HG03066 (cell line): ENCODE results near the gene RAB4A.
"Not testable (repeated sequence)": the region's sequence is repeated elsewhere in the genome, so short reads cannot be mapped to it uniquely, and the experiment has no call there.

ENCODE experiments used
- ATAC-seq: cut with Tn5 transposase; IDR thresholded peaks from one replicate; pipeline ENCODE4 v1.9.1; 2021; ENCODE audit warnings: low read depth; ENCODE audit not compliant: unreplicated experiment

Gene RAB4A

GRCh38 chr1:229271448-229272159, 693 bp downstream of the RAB4A start:
- peak; percentile 53 for ATAC-seq

GRCh38 chr1:229272164-229273158, 1.6 kb downstream of the RAB4A start:
- ATAC-seq: no peak

- ATAC-seq: no peak
Observed at GRCh38 chr1:229273507-229274232, 2.8 kb downstream of the RAB4A start.

GRCh38 chr1:229275005-229275404, 4.1 kb downstream of the RAB4A start:
- ATAC-seq: no peak

- no peak for ATAC-seq
Observed at GRCh38 chr1:229278120-229278741, 7.3 kb downstream of the RAB4A start.

- no peak for ATAC-seq
Observed at GRCh38 chr1:229279242-229279641, 8.3 kb downstream of the RAB4A start.

- no peak for ATAC-seq
Observed at GRCh38 chr1:229280037-229280828, 9.3 kb downstream of the RAB4A start.

GRCh38 chr1:229280921-229281320, 10.0 kb downstream of the RAB4A start:
- ATAC-seq: no peak

- no peak for ATAC-seq
Observed at GRCh38 chr1:229281339-229281926, 10.5 kb downstream of the RAB4A start.

GRCh38 chr1:229282295-229282823, 11.4 kb downstream of the RAB4A start:
- ATAC-seq: no peak

- ATAC-seq: no peak
Observed at GRCh38 chr1:229283183-229283611, 12.3 kb downstream of the RAB4A start.

GRCh38 chr1:229284887-229285286, 14.0 kb downstream of the RAB4A start:
- no peak for ATAC-seq

- no peak for ATAC-seq
Observed at GRCh38 chr1:229285440-229285839, 14.5 kb downstream of the RAB4A start.

- no peak for ATAC-seq
Observed at GRCh38 chr1:229286099-229286766, 15.3 kb downstream of the RAB4A start.

GRCh38 chr1:229287267-229287666, 16.4 kb downstream of the RAB4A start:
- no peak for ATAC-seq

- no peak for ATAC-seq
Observed at GRCh38 chr1:229288516-229288915, 17.6 kb downstream of the RAB4A start.

- not testable (repeated sequence) for ATAC-seq
Observed at GRCh38 chr1:229291686-229292085, 20.8 kb downstream of the RAB4A start.

GRCh38 chr1:229293528-229294204, 22.8 kb downstream of the RAB4A start:
- no peak for ATAC-seq
